ENCODE data around the gene TXNDC17.
"Not testable (repeated sequence)": the region's sequence is repeated elsewhere in the genome, so short reads cannot be mapped to it uniquely, and the experiment has no call there.

TXNDC17 gene

DNA sequence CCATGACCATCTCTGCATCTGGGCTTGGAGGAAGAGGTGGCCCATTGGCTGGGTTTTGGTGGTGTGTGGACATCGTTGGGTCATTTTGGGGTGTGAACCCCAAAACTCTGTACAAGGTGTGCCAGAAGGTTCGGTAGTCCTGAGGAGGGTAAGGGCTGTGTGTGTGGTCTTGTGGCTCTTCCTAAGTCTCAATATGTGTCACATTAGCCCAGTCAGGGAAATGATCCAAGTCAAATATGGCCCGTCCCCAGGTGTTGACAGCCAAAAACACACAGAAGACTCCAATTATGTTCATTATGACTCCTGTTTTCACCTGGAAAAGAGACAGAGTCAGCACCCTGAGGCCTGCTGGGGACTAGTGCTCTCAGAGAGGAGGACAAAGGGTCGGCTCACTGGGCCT lies 45.2 kb downstream of the TXNDC17 start:
- DNase-seq: no peak

GRCh38 chr17:6688944-6689343 lies 48.1 kb downstream of the TXNDC17 start:
- no peak for DNase-seq

- no peak for DNase-seq
These were observed 49.8 kb downstream of the TXNDC17 start for GRCh38 chr17:6690641-6691040.

DNA sequence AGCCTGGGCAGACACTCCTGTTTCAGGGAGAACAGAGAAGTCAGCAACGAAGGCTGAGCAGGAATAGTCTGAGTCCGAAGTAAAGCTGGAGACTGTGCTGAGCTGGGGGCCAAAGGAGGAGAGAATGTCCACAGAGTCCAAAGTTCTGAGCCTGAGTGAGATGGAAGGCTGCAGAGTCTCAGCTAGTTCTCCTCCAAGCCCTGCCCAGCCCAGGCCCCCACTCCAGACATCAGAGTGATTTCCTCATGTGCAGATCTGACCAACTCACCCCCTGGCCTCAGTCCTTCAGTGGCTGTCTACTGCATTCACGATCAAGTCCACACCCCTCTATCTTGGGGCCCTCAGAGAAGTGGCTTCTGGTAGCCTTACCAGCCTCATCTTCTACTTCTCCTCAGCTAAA lies 50.7 kb downstream of the TXNDC17 start:
- DNase-seq: no peak

DNA sequence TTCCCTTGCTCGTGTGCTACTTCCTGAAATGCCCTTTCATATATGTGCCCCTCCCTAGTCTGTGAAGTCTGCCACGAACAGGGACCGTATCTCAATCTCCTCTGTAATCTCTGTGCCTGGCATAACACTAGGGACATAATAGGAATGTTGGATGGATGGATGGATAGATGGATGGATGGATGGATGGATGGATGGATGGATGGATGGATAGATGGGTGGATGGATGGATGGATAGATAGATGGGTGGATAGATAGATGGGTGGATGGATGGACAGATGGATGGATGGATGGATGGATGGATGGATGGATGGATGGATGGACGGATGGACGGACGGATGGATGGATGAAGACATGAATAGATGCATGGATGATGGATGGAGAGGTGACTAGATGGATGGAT lies 51.1 kb downstream of the TXNDC17 start:
- not testable (repeated sequence) for DNase-seq
